SK-N-SH (cell line): ENCODE data around the gene CNOT9. TPM values are rescaled to one million over a fixed set of nuclear protein-coding genes. Genes with fewer than 3 reads are reported as not detected.

Source experiments
- CTCF ChIA-PET: fragments of 300-600, 350-600 bp; formaldehyde crosslinking; extraction: SDS; loops from one replicate; lab custom pipeline; 2021; lab: Yijun Ruan, JAX
- POLR2A ChIA-PET: fragments of 350-600 bp; sonication (Branson Sonifier 250); formaldehyde crosslinking; extraction: SDS; loops from one replicate; lab custom pipeline; 2020; ENCODE audit warnings: antibody characterized with exemption, inconsistent platforms; lab: Yijun Ruan, JAX
- DNase-seq: peaks from one replicate; pipeline ENCODE4 v3.0.0; 2012
- H2AFZ ChIP-seq: fragments of 200-600 bp; sonication (generic); 2 replicates; pipeline ENCODE4 v1.8.1; 2016; ENCODE audit warnings: antibody characterized with exemption, mild to moderate bottlenecking, low read depth
- H3F3A ChIP-seq: fragments of 200-600 bp; sonication (generic); replicated peaks from 2 replicates; pipeline ENCODE3; 2016; ENCODE audit warnings: antibody characterized with exemption, mild to moderate bottlenecking; ENCODE audit not compliant: insufficient read depth
- H3K27ac ChIP-seq, 2 experiments: fragments of 200-500 bp in 1 of 2; fragments of 200-600 bp in 1 of 2; sonication (Bioruptor generic) in 1 of 2; sonication (generic), shearing (Covaris generic) in 1 of 2; 2 replicates each; pipeline versions ENCODE4 v1.5.1 to v1.6.1; 2014 to 2016; ENCODE audit warnings: low read depth in 2 of 2, inconsistent platforms in 1 of 2, low read length in 1 of 2, mild to moderate bottlenecking in 1 of 2, mixed read lengths in 1 of 2
- H3K27me3 ChIP-seq: fragments of 200-600 bp; sonication (generic), shearing (Covaris generic); 2 replicates; pipeline ENCODE4 v1.6.1; 2016; ENCODE audit warnings: mixed run types; ENCODE audit not compliant: insufficient read depth
- H3K36me3 ChIP-seq, 2 experiments: fragments of 200-500 bp in 1 of 2; fragments of 200-600 bp in 1 of 2; sonication (Bioruptor generic) in 1 of 2; sonication (generic) in 1 of 2; replicated peaks in 1 of 2; 2 replicates each; pipeline versions ENCODE3 to v1.5.1; 2014 to 2016; ENCODE audit warnings: low read length in 1 of 2, mild to moderate bottlenecking in 1 of 2; ENCODE audit not compliant: insufficient read depth in 2 of 2, control insufficient read depth in 1 of 2
- H3K4me1 ChIP-seq, 2 experiments: fragments of 200-500 bp in 1 of 2; fragments of 200-600 bp in 1 of 2; sonication (Bioruptor generic) in 1 of 2; sonication (generic), shearing (Covaris generic) in 1 of 2; 2 replicates each; pipeline versions ENCODE4 v1.5.1 to v1.6.1; 2014 to 2016; ENCODE audit warnings: low read depth in 1 of 2, low read length in 1 of 2, mixed run types in 1 of 2; ENCODE audit not compliant: insufficient read depth in 2 of 2, control insufficient read depth in 1 of 2
- H3K4me2 ChIP-seq: fragments of 200-600 bp; sonication (generic), shearing (Covaris generic); 2 replicates; pipeline ENCODE4 v1.6.1; 2017; ENCODE audit warnings: mixed run types
- H3K4me3 ChIP-seq, 2 experiments: fragments of 200-500 bp in 1 of 2; fragments of 200-600 bp in 1 of 2; sonication (Bioruptor generic) in 1 of 2; sonication (generic), shearing (Covaris generic) in 1 of 2; 2 replicates each; pipeline versions ENCODE4 v1.5.1 to v1.8.1; 2014 to 2016; ENCODE audit warnings: low read depth in 2 of 2, inconsistent platforms in 1 of 2, low read length in 1 of 2, mild to moderate bottlenecking in 1 of 2, mixed read lengths in 1 of 2, moderate library complexity in 1 of 2
- H3K79me2 ChIP-seq: fragments of 200-600 bp; sonication (generic); 2 replicates; pipeline ENCODE4 v1.8.1; 2017; ENCODE audit warnings: mild to moderate bottlenecking; ENCODE audit not compliant: insufficient read depth
- H3K9ac ChIP-seq: fragments of 200-600 bp; sonication (generic); 2 replicates; pipeline ENCODE4 v1.6.1; 2017; ENCODE audit warnings: mixed run types
- H3K9me2 ChIP-seq: fragments of 200-600 bp; sonication (generic); 2 replicates; pipeline ENCODE4 v1.6.1; 2017; ENCODE audit warnings: mixed run types
- H3K9me3 ChIP-seq: fragments of 200-600 bp; sonication (generic); 2 replicates; pipeline ENCODE4 v1.6.1; 2017; ENCODE audit warnings: mixed run types, mild to moderate bottlenecking, moderate library complexity
- H4K20me1 ChIP-seq: fragments of 200-600 bp; sonication (generic); 2 replicates; pipeline ENCODE4 v1.6.1; 2017; ENCODE audit warnings: mild to moderate bottlenecking, mixed run types; ENCODE audit not compliant: insufficient read depth
- ELF1 ChIP-seq: IDR thresholded peaks from 2 replicates; pipeline ENCODE4 v1.4.0; 2012
- EP300 ChIP-seq, 2 experiments: IDR thresholded peaks; 2 replicates each; pipeline versions ENCODE4 v1.4.0 to v1.6.1; 2012; ENCODE audit warnings: borderline replicate concordance in 1 of 2, low read depth in 1 of 2, low read length in 1 of 2
- FOXJ3 ChIP-seq: sonication (generic); formaldehyde crosslinking; IDR thresholded peaks from 2 replicates; pipeline ENCODE4 v1.5.1; 2020; ENCODE audit warnings: mild to moderate bottlenecking, missing genetic modification reagents
- FOXM1 ChIP-seq: IDR thresholded peaks from 2 replicates; pipeline ENCODE4 v1.4.0; 2012; ENCODE audit warnings: low read depth, mild to moderate bottlenecking
- GATA2 ChIP-seq: sonication (generic); formaldehyde crosslinking; IDR thresholded peaks from 2 replicates; pipeline ENCODE4 v1.5.0; 2020; ENCODE audit warnings: mild to moderate bottlenecking, missing genetic modification reagents
- JUND ChIP-seq: IDR thresholded peaks from 2 replicates; pipeline ENCODE4 v1.4.0; 2012
- MXI1 ChIP-seq: IDR thresholded peaks from 2 replicates; pipeline ENCODE4 v1.6.1; 2012; ENCODE audit warnings: mild to moderate bottlenecking, low read depth, low read length, improper control_type of control experiment
- NRF1 ChIP-seq: IDR thresholded peaks from 2 replicates; pipeline ENCODE4 v1.6.1; 2012; ENCODE audit warnings: low read depth, mild to moderate bottlenecking, low read length
- POLR2AphosphoS5 ChIP-seq: IDR thresholded peaks from 2 replicates; pipeline ENCODE4 v1.6.1; 2012; ENCODE audit warnings: low read depth, low read length
- RAD21 ChIP-seq: IDR thresholded peaks from 2 replicates; pipeline ENCODE4 v1.6.1; 2012; ENCODE audit warnings: mild to moderate bottlenecking, low read length
- RCOR1 ChIP-seq: fragments of 150-350 bp; IDR thresholded peaks from 2 replicates; pipeline ENCODE4 v1.6.1; 2017; ENCODE audit warnings: antibody characterized with exemption, low read length
- RFX5 ChIP-seq: IDR thresholded peaks from 2 replicates; pipeline ENCODE4 v1.6.1; 2012; ENCODE audit warnings: mild to moderate bottlenecking, improper control_type of control experiment, low read length
- RXRA ChIP-seq: IDR thresholded peaks from 2 replicates; pipeline ENCODE4 v1.4.0; 2012; ENCODE audit warnings: low read depth, mild to moderate bottlenecking, borderline replicate concordance
- SIN3A ChIP-seq: IDR thresholded peaks from 2 replicates; pipeline ENCODE4 v1.6.1; 2012; ENCODE audit warnings: low read depth, mild to moderate bottlenecking, low read length, moderate library complexity, borderline replicate concordance
- YY1 ChIP-seq: IDR thresholded peaks from 2 replicates; pipeline ENCODE4 v1.4.0; 2012; ENCODE audit warnings: low read depth, mild to moderate bottlenecking
- WGBS: methylation state at CpG from one replicate; pipeline ENCODE4 v1.1.6; 2017; ENCODE audit warnings: low lambda C conversion rate; 5-methylcytosine and 5-hydroxymethylcytosine counted together
- polyA plus RNA-seq, 3 experiments: library from polyadenylated mRNA; depleted of rRNA; stranded (reverse); fragments of >200 nt; gene quantifications; 2 replicates each; pipeline ENCODE4 v1.2.3, GENCODE V29; 2012
- TF ChIP-seq, protein P1 (sequence below): IDR thresholded peaks from 2 replicates; pipeline ENCODE4 v1.4.0; 2012; ENCODE audit warnings: low read depth, borderline replicate concordance
- TF ChIP-seq, protein P2 (sequence below): fragments of 150-350 bp; IDR thresholded peaks from 2 replicates; pipeline ENCODE4 v1.6.1; 2017; ENCODE audit warnings: antibody characterized with exemption, low read length, low read depth, borderline replicate concordance
- TF ChIP-seq, protein P3 (sequence below): IDR thresholded peaks from 2 replicates; pipeline ENCODE4 v1.4.0; 2012; ENCODE audit warnings: low read depth
- TF ChIP-seq, protein P4 (sequence below): IDR thresholded peaks from 2 replicates; pipeline ENCODE4 v1.6.1; 2012; ENCODE audit warnings: mild to moderate bottlenecking, low read depth, low read length, moderate library complexity
- TF ChIP-seq, protein P5 (sequence below): fragments of 200-600 bp; sonication (generic); IDR thresholded peaks from 2 replicates; pipeline ENCODE4 v1.6.1; 2017; ENCODE audit warnings: antibody characterized with exemption, mild to moderate bottlenecking, moderate library complexity

The CNOT9 gene
- polyA plus RNA-seq, 1 of the 3 experiments (the other 2 are of a cell fraction), result 36.8 TPM

DNA sequence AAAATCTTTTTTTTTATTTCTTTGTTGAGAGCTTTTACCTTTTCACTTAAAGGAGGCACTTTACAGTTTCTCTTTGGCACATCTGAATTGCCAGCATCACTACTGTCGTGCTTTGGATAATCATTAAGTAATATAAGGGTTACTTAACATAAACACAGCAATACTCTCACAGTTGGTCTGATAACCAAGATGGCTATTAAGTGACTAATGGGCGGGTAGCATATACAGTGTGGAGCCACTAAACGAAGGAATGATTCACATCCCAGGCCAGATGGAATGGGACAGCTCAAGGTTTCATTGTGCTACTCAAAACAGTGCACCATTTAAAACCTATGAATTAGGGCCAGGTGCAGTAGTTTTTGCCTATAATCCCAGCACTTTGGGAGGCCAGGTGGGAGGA is 28.6 kb upstream of the CNOT9 start:
- no peak overlapping the region for H3K4me2 ChIP-seq
- H3K4me1 ChIP-seq, result no peaks in the 10 kb centered on the region
- POLR2A ChIA-PET, result no interaction called here
- no peak for DNase-seq
- no peaks in the 10 kb centered on the region for H4K20me1 ChIP-seq
- CTCF ChIA-PET, result no interaction called here
- H3K4me3 ChIP-seq, result no peak overlapping the region
- no peak overlapping the region for H3K9ac ChIP-seq
- H3K36me3 ChIP-seq, result peaks cover 40 to 51% of the 10 kb centered on the region in 2 experiments
- H3K9me2 ChIP-seq, result no peaks in the 10 kb centered on the region
- no peaks in the 10 kb centered on the region for H3K79me2 ChIP-seq
- no peaks in the 10 kb centered on the region for H3K9me3 ChIP-seq
- H2AFZ ChIP-seq, result no peak overlapping the region
- no peaks in the 10 kb centered on the region for H3K27me3 ChIP-seq
- WGBS, result 93% methylated on average over 3 of the region's 3 CpGs
- no peak overlapping the region for H3K27ac ChIP-seq
- TF ChIP-seq, protein P1, sequence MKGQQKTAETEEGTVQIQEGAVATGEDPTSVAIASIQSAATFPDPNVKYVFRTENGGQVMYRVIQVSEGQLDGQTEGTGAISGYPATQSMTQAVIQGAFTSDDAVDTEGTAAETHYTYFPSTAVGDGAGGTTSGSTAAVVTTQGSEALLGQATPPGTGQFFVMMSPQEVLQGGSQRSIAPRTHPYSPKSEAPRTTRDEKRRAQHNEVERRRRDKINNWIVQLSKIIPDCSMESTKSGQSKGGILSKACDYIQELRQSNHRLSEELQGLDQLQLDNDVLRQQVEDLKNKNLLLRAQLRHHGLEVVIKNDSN, result no peak
- TF ChIP-seq ELF1 (no peak), YY1 (no peak), MXI1 (no peak), RXRA (no peak), EP300 (IDR thresholded peaks at IDR 0.05; ENCODE audit: borderline replicate concordance in 1 of 2, low read depth in 1 of 2, low read length in 1 of 2) (no peak), GATA2 (no peak), RAD21 (no peak), SIN3A (no peak), RFX5 (no peak), FOXM1 (no peak), FOXJ3 (CRISPR knock-in tag) (no peak), POLR2AphosphoS5 (no peak), NRF1 (no peak), JUND (no peak), RCOR1 (no peak)
- TF ChIP-seq, protein P2, sequence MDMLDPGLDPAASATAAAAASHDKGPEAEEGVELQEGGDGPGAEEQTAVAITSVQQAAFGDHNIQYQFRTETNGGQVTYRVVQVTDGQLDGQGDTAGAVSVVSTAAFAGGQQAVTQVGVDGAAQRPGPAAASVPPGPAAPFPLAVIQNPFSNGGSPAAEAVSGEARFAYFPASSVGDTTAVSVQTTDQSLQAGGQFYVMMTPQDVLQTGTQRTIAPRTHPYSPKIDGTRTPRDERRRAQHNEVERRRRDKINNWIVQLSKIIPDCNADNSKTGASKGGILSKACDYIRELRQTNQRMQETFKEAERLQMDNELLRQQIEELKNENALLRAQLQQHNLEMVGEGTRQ, result no peak
- TF ChIP-seq, protein P3, sequence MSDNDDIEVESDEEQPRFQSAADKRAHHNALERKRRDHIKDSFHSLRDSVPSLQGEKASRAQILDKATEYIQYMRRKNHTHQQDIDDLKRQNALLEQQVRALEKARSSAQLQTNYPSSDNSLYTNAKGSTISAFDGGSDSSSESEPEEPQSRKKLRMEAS, result no peak
- TF ChIP-seq, protein P4, sequence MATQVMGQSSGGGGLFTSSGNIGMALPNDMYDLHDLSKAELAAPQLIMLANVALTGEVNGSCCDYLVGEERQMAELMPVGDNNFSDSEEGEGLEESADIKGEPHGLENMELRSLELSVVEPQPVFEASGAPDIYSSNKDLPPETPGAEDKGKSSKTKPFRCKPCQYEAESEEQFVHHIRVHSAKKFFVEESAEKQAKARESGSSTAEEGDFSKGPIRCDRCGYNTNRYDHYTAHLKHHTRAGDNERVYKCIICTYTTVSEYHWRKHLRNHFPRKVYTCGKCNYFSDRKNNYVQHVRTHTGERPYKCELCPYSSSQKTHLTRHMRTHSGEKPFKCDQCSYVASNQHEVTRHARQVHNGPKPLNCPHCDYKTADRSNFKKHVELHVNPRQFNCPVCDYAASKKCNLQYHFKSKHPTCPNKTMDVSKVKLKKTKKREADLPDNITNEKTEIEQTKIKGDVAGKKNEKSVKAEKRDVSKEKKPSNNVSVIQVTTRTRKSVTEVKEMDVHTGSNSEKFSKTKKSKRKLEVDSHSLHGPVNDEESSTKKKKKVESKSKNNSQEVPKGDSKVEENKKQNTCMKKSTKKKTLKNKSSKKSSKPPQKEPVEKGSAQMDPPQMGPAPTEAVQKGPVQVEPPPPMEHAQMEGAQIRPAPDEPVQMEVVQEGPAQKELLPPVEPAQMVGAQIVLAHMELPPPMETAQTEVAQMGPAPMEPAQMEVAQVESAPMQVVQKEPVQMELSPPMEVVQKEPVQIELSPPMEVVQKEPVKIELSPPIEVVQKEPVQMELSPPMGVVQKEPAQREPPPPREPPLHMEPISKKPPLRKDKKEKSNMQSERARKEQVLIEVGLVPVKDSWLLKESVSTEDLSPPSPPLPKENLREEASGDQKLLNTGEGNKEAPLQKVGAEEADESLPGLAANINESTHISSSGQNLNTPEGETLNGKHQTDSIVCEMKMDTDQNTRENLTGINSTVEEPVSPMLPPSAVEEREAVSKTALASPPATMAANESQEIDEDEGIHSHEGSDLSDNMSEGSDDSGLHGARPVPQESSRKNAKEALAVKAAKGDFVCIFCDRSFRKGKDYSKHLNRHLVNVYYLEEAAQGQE, result no peak
- TF ChIP-seq, protein P5, sequence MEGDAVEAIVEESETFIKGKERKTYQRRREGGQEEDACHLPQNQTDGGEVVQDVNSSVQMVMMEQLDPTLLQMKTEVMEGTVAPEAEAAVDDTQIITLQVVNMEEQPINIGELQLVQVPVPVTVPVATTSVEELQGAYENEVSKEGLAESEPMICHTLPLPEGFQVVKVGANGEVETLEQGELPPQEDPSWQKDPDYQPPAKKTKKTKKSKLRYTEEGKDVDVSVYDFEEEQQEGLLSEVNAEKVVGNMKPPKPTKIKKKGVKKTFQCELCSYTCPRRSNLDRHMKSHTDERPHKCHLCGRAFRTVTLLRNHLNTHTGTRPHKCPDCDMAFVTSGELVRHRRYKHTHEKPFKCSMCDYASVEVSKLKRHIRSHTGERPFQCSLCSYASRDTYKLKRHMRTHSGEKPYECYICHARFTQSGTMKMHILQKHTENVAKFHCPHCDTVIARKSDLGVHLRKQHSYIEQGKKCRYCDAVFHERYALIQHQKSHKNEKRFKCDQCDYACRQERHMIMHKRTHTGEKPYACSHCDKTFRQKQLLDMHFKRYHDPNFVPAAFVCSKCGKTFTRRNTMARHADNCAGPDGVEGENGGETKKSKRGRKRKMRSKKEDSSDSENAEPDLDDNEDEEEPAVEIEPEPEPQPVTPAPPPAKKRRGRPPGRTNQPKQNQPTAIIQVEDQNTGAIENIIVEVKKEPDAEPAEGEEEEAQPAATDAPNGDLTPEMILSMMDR, result no peak
- H3F3A ChIP-seq, result no peaks in the 10 kb centered on the region
